ENCODE data around the gene TUBGCP6. TPM values are rescaled to one million over a fixed set of nuclear protein-coding genes. Genes with fewer than 3 reads are reported as not detected.

The TUBGCP6 gene
- total RNA-seq, 1 donor from 2014 or later, result 17.2 TPM

GRCh38 chr22:50184902-50185374 is 59.9 kb downstream of the TUBGCP6 start:
- Histone ChIP-seq H3K4me3 (ENCODE audit: low read length in 3 of 3) (peak overlapping the region; percentile 83 to 91 (median 89)), H3K4me1 (ENCODE audit: control insufficient read depth in 3 of 3, insufficient read depth in 3 of 3, low read length in 3 of 3) (peaks cover 21 to 29% (median 28%) of the 10 kb centered on the region in 3 donors), H3K27me3 (ENCODE audit: control insufficient read depth in 3 of 3, insufficient read depth in 3 of 3, low read length in 3 of 3) (peaks cover 0 to 6% (median 0%) of the 10 kb centered on the region in 3 donors), H3K9me3 (ENCODE audit: control insufficient read depth in 3 of 3, low read length in 3 of 3) (no peaks in the 10 kb centered on the region), H3K9ac (ENCODE audit: low read depth in 1 of 3, low read length in 3 of 3) (peak overlapping the region; percentile 74 to 86 (median 81)), H3K36me3 (ENCODE audit: control insufficient read depth in 3 of 3, insufficient read depth in 3 of 3, low read length in 3 of 3) (no peaks in the 10 kb centered on the region), H3K27ac (ENCODE audit: low read depth, low read length) (no peak overlapping the region)

GRCh38 chr22:50184004-50184901 is 60.6 kb downstream of the TUBGCP6 start:
- Histone ChIP-seq H3K9me3 (ENCODE audit: control insufficient read depth in 3 of 3, low read length in 3 of 3) (no peaks in the 10 kb centered on the region), H3K27me3 (ENCODE audit: control insufficient read depth in 3 of 3, insufficient read depth in 3 of 3, low read length in 3 of 3) (peaks cover 6 to 13% (median 7%) of the 10 kb centered on the region in 3 donors), H3K27ac (ENCODE audit: low read depth, low read length) (no peak overlapping the region), H3K36me3 (ENCODE audit: control insufficient read depth in 3 of 3, insufficient read depth in 3 of 3, low read length in 3 of 3) (no peaks in the 10 kb centered on the region), H3K4me3 (ENCODE audit: low read length in 3 of 3) (peak overlapping the region in 2 of 3 donors; percentile 31 to 89), H3K4me1 (ENCODE audit: control insufficient read depth in 3 of 3, insufficient read depth in 3 of 3, low read length in 3 of 3) (peaks cover 16 to 23% (median 21%) of the 10 kb centered on the region in 3 donors), H3K9ac (ENCODE audit: low read depth in 1 of 3, low read length in 3 of 3) (peak overlapping the region in 1 of 3 donors; percentile 86)

DNA sequence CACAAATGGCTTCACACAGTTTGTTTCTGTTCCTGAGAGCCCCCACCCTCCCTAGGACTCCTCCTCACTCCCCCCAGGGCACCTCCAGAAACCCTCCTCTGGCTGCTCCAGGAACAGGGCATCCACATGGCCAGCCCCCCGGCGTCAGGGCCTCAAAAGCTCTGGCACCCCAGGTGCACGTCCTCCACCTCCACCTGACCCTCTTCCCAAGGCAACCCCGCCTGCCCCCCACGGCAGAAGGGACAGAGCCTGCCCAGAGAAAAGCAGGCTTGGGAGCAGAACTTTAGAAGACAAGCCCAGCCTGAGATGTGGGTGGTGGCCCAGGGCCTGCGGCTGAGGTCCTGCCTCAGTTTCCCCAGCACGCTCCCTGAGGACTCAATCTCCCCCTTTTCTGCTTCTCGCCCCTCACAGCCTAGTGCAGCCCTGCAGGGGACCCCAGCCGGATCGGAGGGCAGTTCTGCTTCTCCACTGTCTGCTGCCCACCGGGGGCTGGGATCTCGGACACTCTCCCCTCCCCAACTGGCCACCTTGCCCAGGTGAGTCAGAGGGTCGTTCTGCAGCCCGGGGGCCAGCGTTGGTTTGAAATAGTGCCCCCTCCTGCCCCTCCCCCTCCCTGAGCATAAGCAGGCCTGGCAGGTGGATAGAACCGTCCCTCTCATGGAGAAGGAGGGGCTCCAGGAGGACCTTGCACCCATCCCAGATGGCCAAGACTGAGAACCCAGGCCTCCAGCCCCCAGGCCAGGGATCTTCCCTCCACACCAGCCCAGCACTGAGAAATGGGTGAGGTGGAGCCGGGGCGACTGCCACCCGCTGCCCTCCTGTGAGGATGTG is 61.5 kb downstream of the TUBGCP6 start:
- no peaks in the 10 kb centered on the region for H3K9me3 ChIP-seq (ENCODE audit: control insufficient read depth in 3 of 3, low read length in 3 of 3)
- no peaks in the 10 kb centered on the region for H3K36me3 ChIP-seq (ENCODE audit: control insufficient read depth in 3 of 3, insufficient read depth in 3 of 3, low read length in 3 of 3)
- H3K27ac ChIP-seq (ENCODE audit: low read depth, low read length), result no peak overlapping the region

DNA sequence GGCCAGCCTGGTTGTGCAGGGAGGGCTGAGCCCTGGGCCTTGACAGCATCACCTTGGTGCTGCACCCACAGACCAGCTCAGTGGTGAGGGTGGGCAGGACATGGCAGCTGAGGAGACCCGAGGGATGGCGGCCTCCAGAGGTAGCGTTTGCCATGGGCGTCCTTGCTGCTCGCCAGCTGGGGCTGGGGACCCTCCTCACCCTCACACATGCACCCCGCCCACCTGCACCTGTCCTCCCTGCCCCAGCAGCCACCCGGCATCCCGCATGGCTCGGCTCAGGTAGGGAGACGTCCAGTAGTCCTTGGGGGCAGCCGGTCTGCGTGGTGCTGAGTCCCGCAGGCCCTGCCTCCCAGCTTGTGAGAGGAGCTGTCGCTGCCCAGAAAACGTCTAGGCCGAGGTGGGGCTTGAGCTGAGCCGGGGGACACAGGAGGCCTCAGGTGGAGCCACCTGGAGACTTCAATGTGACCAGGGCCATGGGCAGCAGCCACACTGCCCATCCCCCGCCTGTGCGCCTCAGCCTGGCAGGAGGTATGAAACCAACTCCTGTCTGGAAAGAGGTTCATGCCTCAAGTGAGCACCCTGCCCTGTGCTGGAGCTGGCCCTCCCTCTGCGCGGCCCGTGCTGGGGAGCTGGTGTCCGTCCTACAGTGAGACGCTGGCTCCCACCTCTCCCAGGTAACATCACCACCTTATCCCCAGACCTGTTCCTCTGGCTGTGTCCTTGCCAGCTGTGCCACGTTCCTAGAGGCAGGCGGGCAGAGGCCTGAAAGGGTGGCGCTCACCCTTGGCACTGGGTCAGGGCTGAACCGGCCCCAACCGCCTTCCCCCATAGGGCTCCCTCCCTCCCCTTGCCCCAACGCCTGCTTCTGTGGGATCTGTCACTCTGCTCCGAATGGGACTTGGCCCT is 62.4 kb downstream of the TUBGCP6 start:
- Histone ChIP-seq H3K27me3 (ENCODE audit: control insufficient read depth in 3 of 3, insufficient read depth in 3 of 3, low read length in 3 of 3) (peaks cover 18 to 26% (median 19%) of the 10 kb centered on the region in 3 donors), H3K4me3 (ENCODE audit: low read length in 3 of 3) (no peak overlapping the region), H3K27ac (ENCODE audit: low read depth, low read length) (no peak overlapping the region), H3K4me1 (ENCODE audit: control insufficient read depth in 3 of 3, insufficient read depth in 3 of 3, low read length in 3 of 3) (peaks cover 14 to 20% (median 14%) of the 10 kb centered on the region in 3 donors), H3K36me3 (ENCODE audit: control insufficient read depth in 3 of 3, insufficient read depth in 3 of 3, low read length in 3 of 3) (no peaks in the 10 kb centered on the region), H3K9ac (ENCODE audit: low read depth in 1 of 3, low read length in 3 of 3) (no peak overlapping the region), H3K9me3 (ENCODE audit: control insufficient read depth in 3 of 3, low read length in 3 of 3) (peaks cover 0 to 2% (median 0%) of the 10 kb centered on the region in 3 donors)

More for the DNA sequence above, 61.5 kb downstream of the TUBGCP6 start:
- peaks cover 14 to 20% (median 14%) of the 10 kb centered on the region in 3 donors for H3K4me1 ChIP-seq (ENCODE audit: control insufficient read depth in 3 of 3, insufficient read depth in 3 of 3, low read length in 3 of 3)
- no peak overlapping the region for H3K4me3 ChIP-seq (ENCODE audit: low read length in 3 of 3)
- H3K27me3 ChIP-seq (ENCODE audit: control insufficient read depth in 3 of 3, insufficient read depth in 3 of 3, low read length in 3 of 3), result peaks cover 14 to 22% (median 15%) of the 10 kb centered on the region in 3 donors
- no peak overlapping the region for H3K9ac ChIP-seq (ENCODE audit: low read depth in 1 of 3, low read length in 3 of 3)

- Histone ChIP-seq H3K36me3 (ENCODE audit: control insufficient read depth in 3 of 3, insufficient read depth in 3 of 3, low read length in 3 of 3) (no peaks in the 10 kb centered on the region), H3K9me3 (ENCODE audit: control insufficient read depth in 3 of 3, low read length in 3 of 3) (peaks cover 0 to 2% (median 0%) of the 10 kb centered on the region in 3 donors), H3K9ac (ENCODE audit: low read depth in 1 of 3, low read length in 3 of 3) (no peak overlapping the region), H3K27ac (ENCODE audit: low read depth, low read length) (no peak overlapping the region), H3K4me1 (ENCODE audit: control insufficient read depth in 3 of 3, insufficient read depth in 3 of 3, low read length in 3 of 3) (peaks cover 6 to 12% (median 9%) of the 10 kb centered on the region in 3 donors), H3K4me3 (ENCODE audit: low read length in 3 of 3) (no peak overlapping the region), H3K27me3 (ENCODE audit: control insufficient read depth in 3 of 3, insufficient read depth in 3 of 3, low read length in 3 of 3) (peaks cover 26 to 41% (median 28%) of the 10 kb centered on the region in 3 donors)
Measured at GRCh38 chr22:50180727-50181521, 63.9 kb downstream of the TUBGCP6 start.

- Histone ChIP-seq H3K27ac (ENCODE audit: low read depth, low read length) (no peak overlapping the region), H3K4me1 (ENCODE audit: control insufficient read depth in 3 of 3, insufficient read depth in 3 of 3, low read length in 3 of 3) (peaks cover 2 to 9% (median 5%) of the 10 kb centered on the region in 3 donors), H3K9ac (ENCODE audit: low read depth in 1 of 3, low read length in 3 of 3) (no peak overlapping the region), H3K4me3 (ENCODE audit: low read length in 3 of 3) (no peak overlapping the region), H3K27me3 (ENCODE audit: control insufficient read depth in 3 of 3, insufficient read depth in 3 of 3, low read length in 3 of 3) (peaks cover 26 to 48% (median 35%) of the 10 kb centered on the region in 3 donors), H3K9me3 (ENCODE audit: control insufficient read depth in 3 of 3, low read length in 3 of 3) (peaks cover 0 to 2% (median 0%) of the 10 kb centered on the region in 3 donors), H3K36me3 (ENCODE audit: control insufficient read depth in 3 of 3, insufficient read depth in 3 of 3, low read length in 3 of 3) (no peaks in the 10 kb centered on the region)
Measured at GRCh38 chr22:50179937-50180726, 64.7 kb downstream of the TUBGCP6 start.

GRCh38 chr22:50178871-50179869 is 65.7 kb downstream of the TUBGCP6 start:
- H3K27ac ChIP-seq (ENCODE audit: low read depth, low read length), result no peak overlapping the region
- no peak overlapping the region for H3K4me3 ChIP-seq (ENCODE audit: low read length in 3 of 3)
- H3K9me3 ChIP-seq (ENCODE audit: control insufficient read depth in 3 of 3, low read length in 3 of 3), result peaks cover 0 to 2% (median 0%) of the 10 kb centered on the region in 3 donors
- H3K27me3 ChIP-seq (ENCODE audit: control insufficient read depth in 3 of 3, insufficient read depth in 3 of 3, low read length in 3 of 3), result peaks cover 26 to 51% (median 40%) of the 10 kb centered on the region in 3 donors
- H3K9ac ChIP-seq (ENCODE audit: low read depth in 1 of 3, low read length in 3 of 3), result no peak overlapping the region
- H3K4me1 ChIP-seq (ENCODE audit: control insufficient read depth in 3 of 3, insufficient read depth in 3 of 3, low read length in 3 of 3), result peaks cover 0 to 2% (median under 1%) of the 10 kb centered on the region in 3 donors
- no peaks in the 10 kb centered on the region for H3K36me3 ChIP-seq (ENCODE audit: control insufficient read depth in 3 of 3, insufficient read depth in 3 of 3, low read length in 3 of 3)
